GM23338 (cell line): ENCODE data around the gene FRMPD1. TPM values are rescaled to one million over a fixed set of nuclear protein-coding genes. Genes with fewer than 3 reads are reported as not detected.

Experiments
- ATAC-seq: fragments of 200-7000 bp; cut with Tn5 transposase; 3 replicates; pipeline ENCODE4 v1.9.1; 2020
- DNase-seq: peaks from one replicate; pipeline ENCODE4 v3.0.0-alpha.2; 2015; ENCODE audit warnings: low spot score
- H2AFZ ChIP-seq: fragments of 200-600 bp; sonication (generic); 2 replicates; pipeline ENCODE4 v1.8.0; 2016; ENCODE audit warnings: antibody characterized with exemption, mild to moderate bottlenecking, moderate library complexity
- H3F3A ChIP-seq: fragments of 200-600 bp; sonication (generic); replicated peaks from 2 replicates; pipeline ENCODE4 v1.8.0; 2017; ENCODE audit warnings: antibody characterized with exemption, mixed run types, low read depth
- H3K27ac ChIP-seq: fragments of 200-600 bp; sonication (generic); 2 replicates; pipeline ENCODE4 v1.6.1; 2016; ENCODE audit warnings: low read depth
- H3K27me3 ChIP-seq: fragments of 200-600 bp; sonication (generic); 2 replicates; pipeline ENCODE4 v1.8.0; 2016; ENCODE audit warnings: mild to moderate bottlenecking, mixed run types, moderate library complexity; ENCODE audit not compliant: insufficient read depth
- H3K36me3 ChIP-seq: fragments of 200-600 bp; sonication (generic); 2 replicates; pipeline ENCODE4 v1.8.0; 2016; ENCODE audit warnings: mild to moderate bottlenecking; ENCODE audit not compliant: insufficient read depth
- H3K4me1 ChIP-seq: fragments of 200-600 bp; sonication (generic); 2 replicates; pipeline ENCODE4 v1.8.0; 2016; ENCODE audit warnings: mild to moderate bottlenecking, moderate library complexity; ENCODE audit not compliant: insufficient read depth
- H3K4me2 ChIP-seq: fragments of 200-600 bp; sonication (generic); 2 replicates; pipeline ENCODE4 v1.7.1; 2017; ENCODE audit warnings: mixed run types
- H3K4me3 ChIP-seq: fragments of 200-600 bp; sonication (generic); 2 replicates; pipeline ENCODE4 v1.6.1; 2016; ENCODE audit warnings: mixed run types
- H3K79me2 ChIP-seq: fragments of 200-600 bp; sonication (generic); replicated peaks from 2 replicates; pipeline ENCODE4 v1.8.0; 2017; ENCODE audit warnings: mild to moderate bottlenecking; ENCODE audit not compliant: insufficient read depth
- H3K9me2 ChIP-seq: fragments of 200-600 bp; sonication (generic); 2 replicates; pipeline ENCODE4 v1.8.0; 2017; ENCODE audit not compliant: insufficient read depth
- H4K20me1 ChIP-seq: fragments of 200-600 bp; sonication (generic); replicated peaks from 2 replicates; pipeline ENCODE4 v1.8.0; 2017; ENCODE audit warnings: mild to moderate bottlenecking; ENCODE audit not compliant: insufficient read depth
- H3K27ac Mint-ChIP-seq: 2 replicates; pipeline ENCODE4 v1.8.0; 2020; ENCODE audit warnings: inconsistent platforms, mild to moderate bottlenecking, moderate library complexity, mixed read lengths
- H3K27me3 Mint-ChIP-seq: 3 replicates; pipeline ENCODE4 v1.8.0; 2022; ENCODE audit warnings: low read depth, mild to moderate bottlenecking, moderate library complexity, mixed read lengths, inconsistent platforms; ENCODE audit not compliant: insufficient read depth, poor library complexity
- H3K36me3 Mint-ChIP-seq: 3 replicates; pipeline ENCODE4 v1.8.0; 2021; ENCODE audit warnings: low read depth, mild to moderate bottlenecking, inconsistent platforms, moderate library complexity, mixed read lengths
- H3K4me1 Mint-ChIP-seq: 3 replicates; pipeline ENCODE4 v1.8.0; 2020; ENCODE audit warnings: mild to moderate bottlenecking, inconsistent platforms, mixed read lengths
- H3K4me3 Mint-ChIP-seq: 3 replicates; pipeline ENCODE4 v1.8.0; 2021; ENCODE audit warnings: moderate library complexity, mild to moderate bottlenecking, inconsistent platforms, mixed read lengths
- H3K9me3 Mint-ChIP-seq: 3 replicates; pipeline ENCODE4 v1.8.0; 2020; ENCODE audit warnings: moderate library complexity, mild to moderate bottlenecking, inconsistent platforms, mixed read lengths
- CREB1 ChIP-seq: fragments of 250-450 bp; sonication (Bioruptor Pico); IDR thresholded peaks from 2 replicates; pipeline ENCODE4 v1.5.0; 2020; ENCODE audit warnings: low read depth, mild to moderate bottlenecking, moderate library complexity
- EZH2 ChIP-seq: fragments of 200-600 bp; sonication (generic); IDR thresholded peaks from one replicate; pipeline ENCODE4 v1.8.0; 2017; ENCODE audit warnings: antibody characterized with exemption, mild to moderate bottlenecking, low read depth; ENCODE audit not compliant: unreplicated experiment
- EZH2phosphoT487 ChIP-seq: fragments of 200-600 bp; sonication (generic); IDR thresholded peaks from one replicate; pipeline ENCODE4 v1.8.1; 2018; ENCODE audit warnings: antibody characterized with exemption; ENCODE audit not compliant: unreplicated experiment
- JUNB ChIP-seq: IDR thresholded peaks from one replicate; pipeline ENCODE4 v1.6.1; 2016; ENCODE audit warnings: antibody characterized with exemption; ENCODE audit not compliant: unreplicated experiment
- NANOG ChIP-seq: IDR thresholded peaks from 2 replicates; pipeline ENCODE4 v1.6.1; 2016; ENCODE audit warnings: antibody characterized with exemption, borderline replicate concordance
- POLR2AphosphoS5 ChIP-seq: IDR thresholded peaks from 2 replicates; pipeline ENCODE4 v1.6.1; 2016; ENCODE audit warnings: antibody characterized with exemption, low read depth
- REST ChIP-seq: IDR thresholded peaks from one replicate; pipeline ENCODE4 v1.6.1; 2018; ENCODE audit warnings: antibody characterized with exemption; ENCODE audit not compliant: unreplicated experiment
- STAT1 ChIP-seq: IDR thresholded peaks from one replicate; pipeline ENCODE4 v1.6.1; 2016; ENCODE audit warnings: antibody characterized with exemption; ENCODE audit not compliant: unreplicated experiment
- ZNF462 ChIP-seq: fragments of 250-450 bp; sonication (Bioruptor Pico); IDR thresholded peaks from 2 replicates; pipeline ENCODE4 v1.5.0; 2020; ENCODE audit warnings: mild to moderate bottlenecking, moderate library complexity
- polyA plus RNA-seq: library from polyadenylated mRNA; unstranded; fragments of >200 nt; fragmentation: Nextera tagmentation; extraction: Ambion mirVana; gene quantifications from 2 replicates; pipeline ENCODE4 v1.2.1, GENCODE V29; 2016
- total RNA-seq: library from RNA; depleted of rRNA; stranded (reverse); fragments of >200 nt; shearing (Covaris generic); gene quantifications from 2 replicates; pipeline ENCODE4 v1.2.3, GENCODE V29; 2014

The FRMPD1 gene
- total and polyA plus RNA-seq, 2 experiments from 2014 or later = 0.23 to 0.63 TPM

- TF ChIP-seq EZH2phosphoT487 (no peak), EZH2 (no peak), STAT1 (no peak), CREB1 (CRISPR knock-in tag) (no peak), NANOG (no peak), REST (no peak), JUNB (no peak)
These were observed 76.3 kb downstream of the FRMPD1 start (continued) for GRCh38 chr9:37727013-37727412.

- no peak overlapping the region for H3K4me2 ChIP-seq
These were observed 78.7 kb downstream of the FRMPD1 start for GRCh38 chr9:37729499-37729898.

GRCh38 chr9:37730256-37730655 is 79.5 kb downstream of the FRMPD1 start:
- ATAC-seq = no peak
- no peaks in the 10 kb centered on the region for H3F3A ChIP-seq
- Mint-ChIP-seq H3K4me3 (no peak overlapping the region), H3K9me3 (no peaks in the 10 kb centered on the region), H3K36me3 (no peaks in the 10 kb centered on the region), H3K4me1 (peaks cover 9% of the 10 kb centered on the region), H3K27ac (no peak overlapping the region), H3K27me3 (peaks cover 3% of the 10 kb centered on the region)
- H3K36me3 ChIP-seq = no peaks in the 10 kb centered on the region
- H3K27me3 ChIP-seq = no peaks in the 10 kb centered on the region
- H3K4me3 ChIP-seq = no peak overlapping the region
- no peak overlapping the region for H3K27ac ChIP-seq
- no peaks in the 10 kb centered on the region for H3K9me2 ChIP-seq
- no peak for DNase-seq
- no peaks in the 10 kb centered on the region for H4K20me1 ChIP-seq
- H3K79me2 ChIP-seq = no peaks in the 10 kb centered on the region
- no peaks in the 10 kb centered on the region for H3K4me1 ChIP-seq
- no peak overlapping the region for H3K4me2 ChIP-seq
- H2AFZ ChIP-seq = no peak overlapping the region
- no peak for TF ChIP-seq ZNF462 (CRISPR knock-in tag)
- TF ChIP-seq JUNB = no peak
- no peak for TF ChIP-seq POLR2AphosphoS5
- TF ChIP-seq EZH2phosphoT487 = no peak

More at GRCh38 chr9:37729499-37729898, 78.7 kb downstream of the FRMPD1 start:
- Mint-ChIP-seq H3K4me3 (no peak overlapping the region), H3K27me3 (peaks cover 3% of the 10 kb centered on the region), H3K27ac (no peak overlapping the region), H3K36me3 (no peaks in the 10 kb centered on the region), H3K9me3 (no peaks in the 10 kb centered on the region), H3K4me1 (peaks cover 9% of the 10 kb centered on the region)
- no peaks in the 10 kb centered on the region for H3K9me2 ChIP-seq
- H3F3A ChIP-seq = no peaks in the 10 kb centered on the region
- H3K4me3 ChIP-seq = no peak overlapping the region
- H3K27me3 ChIP-seq = no peaks in the 10 kb centered on the region
- no peak overlapping the region for H3K27ac ChIP-seq
- TF ChIP-seq EZH2phosphoT487 (no peak), JUNB (no peak)
- ATAC-seq = peak; percentile 23; the same call in 1 of the 3 replicates
- no peaks in the 10 kb centered on the region for H3K4me1 ChIP-seq
- no peaks in the 10 kb centered on the region for H3K79me2 ChIP-seq
- DNase-seq = no peak
- H4K20me1 ChIP-seq = no peaks in the 10 kb centered on the region
- no peaks in the 10 kb centered on the region for H3K36me3 ChIP-seq
- peak overlapping the region; percentile 43; the same call in 1 of the 2 replicates for H2AFZ ChIP-seq
